ENCODE results near the gene ANP32B.
"Not testable (repeated sequence)": the region's sequence is repeated elsewhere in the genome, so short reads cannot be mapped to it uniquely, and the experiment has no call there.

The ANP32B gene

GRCh38 chr9:97991818-97992217, 8.7 kb downstream of the ANP32B start:
- no peak for DNase-seq

DNA sequence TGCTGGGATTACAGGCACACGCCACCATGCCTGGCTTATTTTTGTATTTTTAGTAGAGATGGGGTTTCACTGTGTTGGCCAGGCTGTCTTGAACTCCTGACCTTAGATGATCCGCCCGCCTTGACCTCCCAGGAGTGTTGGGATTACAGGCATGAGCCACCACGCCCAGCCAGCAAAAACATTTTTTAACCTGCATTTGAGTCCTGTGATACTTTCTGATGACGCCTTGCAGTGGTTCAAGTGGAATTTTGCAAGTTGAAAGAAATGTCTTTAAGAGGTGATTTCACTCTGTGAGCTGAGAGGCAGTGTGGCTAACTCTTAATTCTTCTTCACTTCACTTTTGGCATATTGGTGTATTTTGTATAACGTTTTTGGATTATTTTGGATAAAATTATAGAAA, 9.1 kb downstream of the ANP32B start:
- no peak for DNase-seq

- DNase-seq, result no peak
These were observed 9.9 kb downstream of the ANP32B start for GRCh38 chr9:97993000-97993399.

GRCh38 chr9:97994703-97995102, 11.6 kb downstream of the ANP32B start:
- DNase-seq, result no peak

DNA sequence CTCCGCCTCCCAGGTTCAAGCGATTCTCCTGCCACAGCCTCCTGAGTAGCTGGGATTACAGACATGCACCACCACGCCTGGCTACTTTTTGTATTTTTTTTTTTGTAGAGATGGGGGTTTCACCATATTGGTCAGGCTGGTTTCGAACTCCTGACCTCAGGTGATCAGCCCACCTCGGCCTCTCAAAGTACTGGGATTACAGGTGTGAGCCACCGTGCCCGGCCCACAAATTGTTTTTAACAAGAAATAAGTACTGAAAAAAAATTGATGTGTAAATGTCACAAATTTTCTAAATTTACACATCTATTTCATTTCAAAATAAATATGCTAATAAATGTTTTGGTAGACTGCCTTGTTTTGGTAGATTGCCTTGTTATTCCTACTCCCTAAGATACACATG, 13.5 kb downstream of the ANP32B start:
- DNase-seq, result not testable (repeated sequence)

GRCh38 chr9:97997330-97998276, 14.5 kb downstream of the ANP32B start:
- no peak for DNase-seq

- no peak for DNase-seq
These were observed 19.7 kb downstream of the ANP32B start for GRCh38 chr9:98002808-98003207.

DNA sequence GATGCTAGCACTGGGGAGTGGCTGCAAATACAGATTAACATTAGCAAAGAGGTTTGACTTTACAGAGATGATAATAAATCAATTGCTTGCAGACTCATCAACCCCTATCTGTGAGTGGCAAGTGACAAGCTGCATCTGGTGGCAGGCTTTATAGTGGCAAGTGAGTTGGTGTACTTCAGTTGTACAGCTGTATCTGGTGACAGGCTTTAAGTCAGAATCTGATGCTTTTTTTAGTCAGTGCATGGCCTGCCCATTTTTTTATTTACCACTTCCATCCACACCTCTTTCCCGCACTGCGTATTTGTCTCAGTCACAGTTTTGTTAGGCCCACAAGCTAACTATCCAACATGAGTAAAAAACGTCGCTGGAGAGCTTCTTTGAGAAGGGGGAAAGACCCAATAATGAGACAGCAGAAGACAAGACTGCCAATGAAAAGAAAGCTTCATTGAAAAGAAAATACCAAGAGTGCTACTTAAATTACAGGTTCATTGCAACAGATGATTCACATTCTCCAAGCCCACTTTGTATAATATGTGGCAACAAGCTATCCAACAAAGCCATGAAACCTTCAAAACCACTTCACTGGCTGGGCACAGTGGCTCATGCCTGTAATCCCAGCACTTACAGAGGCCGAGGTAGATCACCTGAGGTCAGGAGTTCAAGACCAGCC, 23.1 kb downstream of the ANP32B start:
- no peak for DNase-seq

DNA sequence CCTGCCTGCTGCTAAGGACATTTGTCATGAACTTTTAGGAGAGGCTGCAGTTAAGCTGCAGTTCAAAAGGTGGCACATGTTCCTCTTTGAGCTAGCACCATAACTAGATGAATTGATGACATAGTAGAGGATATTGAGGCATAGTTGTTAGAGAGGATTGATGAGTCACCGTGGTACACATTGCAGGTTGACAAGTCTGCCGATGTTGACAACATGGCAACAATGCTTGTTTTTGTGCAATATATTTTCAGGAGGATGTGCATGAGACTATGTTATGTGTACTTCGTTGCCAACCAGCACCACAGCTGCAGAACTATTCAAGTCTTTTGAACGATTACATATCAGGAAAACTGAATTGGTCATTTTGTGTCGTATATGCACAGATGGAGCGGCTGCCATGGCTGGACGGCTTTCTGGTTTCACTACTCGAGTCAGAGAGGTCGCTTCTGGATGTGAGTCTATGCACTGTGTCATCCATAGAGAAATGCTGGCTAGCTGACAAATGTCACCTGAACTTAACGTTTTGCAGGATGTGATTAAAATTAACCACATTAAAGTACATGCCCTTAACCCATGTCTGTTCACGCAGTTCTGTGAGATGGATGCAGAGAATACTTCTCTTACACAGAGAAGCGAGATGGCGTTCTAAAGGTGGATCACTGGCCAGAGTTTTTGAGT, 24.2 kb downstream of the ANP32B start:
- DNase-seq, result no peak

GRCh38 chr9:98008764-98009163, 25.6 kb downstream of the ANP32B start:
- no peak for DNase-seq

DNA sequence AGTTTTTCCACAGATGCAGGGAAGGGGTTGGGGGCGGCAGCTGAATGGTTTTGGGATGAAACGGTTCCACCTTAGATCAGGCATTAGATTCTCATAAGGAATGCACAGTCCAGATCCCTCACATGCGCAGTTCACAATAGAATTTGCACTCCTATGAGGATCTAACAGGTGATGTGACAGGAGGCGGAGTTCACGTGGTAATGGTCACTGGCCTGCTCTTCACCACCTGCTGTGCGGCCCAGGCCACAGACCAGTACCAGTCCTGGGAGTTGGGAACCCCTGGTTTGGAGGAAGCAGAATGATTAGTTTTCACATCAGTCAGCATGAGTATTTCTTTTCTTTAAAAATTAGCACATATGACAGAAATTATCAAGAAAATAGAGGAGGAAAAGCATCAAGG, 26.3 kb downstream of the ANP32B start:
- DNase-seq, result no peak

GRCh38 chr9:98009936-98010335, 26.8 kb downstream of the ANP32B start:
- DNase-seq, result no peak

DNA sequence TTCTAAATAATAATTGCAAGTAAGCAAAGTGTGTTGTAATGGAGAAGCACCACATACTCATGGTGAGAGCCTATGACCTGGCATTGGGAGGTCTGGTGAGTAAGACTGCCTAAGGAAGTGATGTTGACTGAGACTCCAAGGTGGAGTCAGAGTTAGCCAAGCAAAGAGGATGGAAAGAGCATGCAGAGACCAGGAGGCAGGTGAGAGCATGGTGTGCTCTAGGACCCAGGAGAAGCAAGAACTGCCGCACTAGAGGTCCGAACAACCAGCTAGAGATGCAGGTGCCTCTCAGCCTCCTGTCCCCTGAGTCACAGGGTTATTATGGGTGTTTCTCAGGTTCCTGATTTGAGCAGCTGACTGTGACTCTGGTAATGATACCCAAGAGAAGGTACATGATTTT, 27.3 kb downstream of the ANP32B start:
- no peak for DNase-seq

DNA sequence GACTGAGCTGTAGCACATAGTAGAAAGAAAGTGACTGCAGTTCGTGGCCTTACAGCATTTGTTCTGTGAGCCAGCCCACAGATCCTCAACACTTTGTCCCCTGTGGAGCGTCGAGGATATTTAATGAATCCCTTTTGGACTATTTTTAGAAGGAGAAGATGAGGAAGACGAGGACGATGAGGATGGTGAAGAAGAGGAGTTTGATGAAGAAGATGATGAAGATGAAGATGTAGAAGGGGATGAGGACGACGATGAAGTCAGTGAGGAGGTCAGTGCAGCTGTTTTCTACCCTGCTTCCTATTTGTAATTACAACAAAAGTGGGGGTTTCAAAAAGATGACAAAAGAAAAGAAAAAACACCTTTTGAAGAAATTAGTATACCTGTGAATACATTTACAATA, 28.0 kb downstream of the ANP32B start:
- DNase-seq, result no peak

GRCh38 chr9:98016137-98016680, 33.1 kb downstream of the ANP32B start:
- DNase-seq, result no peak

GRCh38 chr9:98017306-98017705, 34.2 kb downstream of the ANP32B start:
- no peak for DNase-seq

GRCh38 chr9:98018347-98018746, 35.2 kb downstream of the ANP32B start:
- no peak for DNase-seq

DNA sequence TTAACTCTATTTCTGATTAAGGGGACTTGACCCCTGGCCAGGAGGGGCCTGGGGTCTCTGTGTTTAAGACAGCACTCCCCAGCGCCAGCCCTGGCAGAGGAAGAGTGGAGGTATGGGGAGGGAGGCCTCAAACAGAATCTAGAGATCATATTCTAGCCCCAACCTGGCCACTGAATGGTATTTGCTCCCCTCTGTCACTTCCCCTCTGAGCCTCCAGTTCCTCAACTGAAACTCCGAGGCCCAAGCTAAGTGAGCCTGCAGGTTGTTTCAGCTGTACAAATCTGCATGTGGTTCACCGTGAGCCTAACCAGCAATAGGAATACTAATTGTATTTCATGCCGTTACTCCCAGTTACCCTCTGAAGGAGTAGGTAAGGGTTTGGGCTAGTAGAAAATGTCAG, 36.0 kb downstream of the ANP32B start:
- DNase-seq, result no peak

DNA sequence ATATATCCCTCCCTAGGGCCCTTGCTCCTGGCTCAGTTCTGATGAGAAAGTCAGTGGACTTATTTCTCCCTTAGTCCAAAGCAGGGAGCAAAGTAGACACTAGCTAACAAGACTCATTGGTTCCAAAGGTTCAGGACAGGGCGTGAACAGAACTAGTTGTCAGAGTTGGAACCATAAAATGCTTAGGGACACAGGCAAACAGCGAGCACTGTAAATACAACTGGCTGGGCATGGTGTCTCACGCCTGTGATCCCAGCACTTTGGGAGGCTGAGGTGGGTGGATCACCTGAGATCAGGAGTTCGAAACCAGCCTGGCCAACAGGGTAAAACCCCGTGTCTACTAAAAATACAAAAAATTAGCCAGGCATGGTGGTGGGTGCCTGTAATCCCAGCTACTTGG, 36.7 kb downstream of the ANP32B start:
- not testable (repeated sequence) for DNase-seq

DNA sequence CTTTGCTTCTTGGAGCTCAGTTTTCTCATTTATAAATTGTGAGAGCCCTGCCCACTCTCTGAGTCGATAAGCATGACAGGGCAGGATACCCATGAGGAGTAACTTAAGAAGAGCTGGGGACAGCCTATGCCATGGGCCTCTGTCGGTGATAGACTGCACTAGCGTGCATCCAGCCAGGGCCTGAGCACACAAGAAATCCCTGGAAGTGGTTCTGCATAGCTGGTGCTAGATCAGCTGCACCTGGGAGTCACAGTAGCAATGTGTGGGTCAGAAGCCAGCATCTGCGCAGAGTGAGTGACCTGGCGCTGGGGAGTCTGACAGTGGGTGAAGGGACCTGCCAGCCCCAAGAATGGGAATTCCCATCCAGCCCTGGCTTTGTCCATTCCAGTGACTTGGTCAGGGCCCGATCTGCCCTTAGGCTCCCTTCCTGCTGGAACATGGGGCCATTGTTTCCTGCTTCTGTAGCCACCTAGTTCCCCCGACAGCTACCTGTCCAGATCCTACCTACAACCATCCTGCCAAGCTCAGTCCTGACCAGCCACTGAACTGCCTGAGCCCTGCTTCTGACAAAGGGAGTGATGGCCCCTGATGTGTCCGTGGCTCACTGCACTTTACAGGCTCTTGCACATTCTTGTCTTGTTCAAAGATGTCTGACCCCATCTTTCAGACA, 37.5 kb downstream of the ANP32B start:
- no peak for DNase-seq

GRCh38 chr9:98021306-98022040, 38.3 kb downstream of the ANP32B start:
- DNase-seq, result no peak

Measured in nucleus accumbens (tissue), 56 donors.